K562 (cell line): ENCODE measurements around the gene GLIS1. TPM values are rescaled to one million over a fixed set of nuclear protein-coding genes. Genes with fewer than 3 reads are reported as not detected.

ENCODE experiments used
- CBFB ChIP-seq: sonication (generic); formaldehyde crosslinking; IDR thresholded peaks from 2 replicates; pipeline ENCODE4 v1.4.0; 2020; ENCODE audit warnings: mild to moderate bottlenecking, missing genetic modification reagents
- CBX2 ChIP-seq: fragments of 200-600 bp; sonication (generic); IDR thresholded peaks from one replicate; pipeline ENCODE4 v1.6.1; 2012; ENCODE audit warnings: mild to moderate bottlenecking, low read length, inconsistent platforms; ENCODE audit not compliant: insufficient read depth, poor library complexity, severe bottlenecking
- ESRRA ChIP-seq: fragments of 450-650 bp; IDR thresholded peaks from 2 replicates; pipeline ENCODE4 v1.6.1; 2014; ENCODE audit warnings: low read depth, mild to moderate bottlenecking, moderate library complexity, borderline replicate concordance
- GABPA ChIP-seq: fragments of 200-800 bp; sonication (Bioruptor generic); conservative IDR thresholded peaks from 2 replicates; pipeline ENCODE4 v1.6.1; 2016; ENCODE audit warnings: low read depth, missing genetic modification characterization, missing compliant biosample characterization
- HEY1 ChIP-seq: fragments of 250-450 bp; sonication (Bioruptor Pico); IDR thresholded peaks from 2 replicates; pipeline ENCODE4 v1.5.0; 2020; ENCODE audit warnings: mild to moderate bottlenecking, moderate library complexity, borderline replicate concordance
- HNRNPL ChIP-seq: fragments of 200-400 bp; formaldehyde crosslinking; IDR thresholded peaks from 2 replicates; pipeline ENCODE4 v1.6.1; 2017; ENCODE audit warnings: low read depth, mild to moderate bottlenecking, low read length
- NCOA4 ChIP-seq: fragments of 450-650 bp; IDR thresholded peaks from 2 replicates; pipeline ENCODE4 v1.6.1; 2018; ENCODE audit warnings: mild to moderate bottlenecking; ENCODE audit not compliant: partially characterized antibody
- NELFE ChIP-seq: IDR thresholded peaks from 2 replicates; pipeline ENCODE4 v1.6.1; 2011; ENCODE audit warnings: mild to moderate bottlenecking; ENCODE audit not compliant: insufficient read depth, insufficient read length
- NFXL1 ChIP-seq: fragments of 450-650 bp; formaldehyde crosslinking; IDR thresholded peaks from 2 replicates; pipeline ENCODE4 v1.4.0; 2021; ENCODE audit warnings: mild to moderate bottlenecking
- PHF8 ChIP-seq: fragments of 200-600 bp; sonication (generic); IDR thresholded peaks from 2 replicates; pipeline ENCODE4 v1.6.1; 2012; ENCODE audit warnings: mixed run types, mild to moderate bottlenecking, inconsistent platforms, low read length, moderate library complexity, borderline replicate concordance
- U2AF2 ChIP-seq: fragments of 200-400 bp; formaldehyde crosslinking; optimal IDR thresholded peaks from 2 replicates; pipeline ENCODE3; 2017; ENCODE audit warnings: low read depth, mild to moderate bottlenecking, low read length
- polyA plus RNA-seq, 8 experiments: library from polyadenylated mRNA; depleted of rRNA in 4 of 8; stranded (reverse) in 5 of 8; unstranded in 3 of 8; fragments of >200 nt; fragmentation: Nextera tagmentation in 2 of 8; fragmentation: Illumina TruSeq in 1 of 8; extraction: Ambion mirVana in 2 of 8; extraction: Trizol in 1 of 8; gene quantifications; 2 replicates each; pipeline versions ENCODE4 v1.2.1 to v1.2.3, GENCODE V29; 2011 to 2014; ENCODE audit warnings: inconsistent platforms in 1 of 8, missing spikeins in 1 of 8
- total RNA-seq, 7 experiments: library from RNA; depleted of rRNA in 6 of 7; stranded (reverse); fragments of >200 nt in 6 of 7; fragmentation: Illumina TruSeq in 2 of 7; extraction: Trizol in 2 of 7; gene quantifications; 2 replicates each; pipeline versions ENCODE4 v1.2.1 to v1.2.3, GENCODE V29; 2011 to 2021; ENCODE audit warnings: low replicate concordance in 1 of 7
- TF ChIP-seq, protein P1 (sequence below): fragments of 200-600 bp; sonication (generic); IDR thresholded peaks from one replicate; pipeline ENCODE4 v1.6.1; 2012; ENCODE audit warnings: mild to moderate bottlenecking, low read depth, low read length, inconsistent platforms
- TF ChIP-seq, protein P2 (sequence below): sonication (generic); formaldehyde crosslinking; IDR thresholded peaks from 2 replicates; pipeline ENCODE4 v1.8.1; 2023; ENCODE audit warnings: missing genetic modification reagents, mild to moderate bottlenecking, borderline replicate concordance

Gene GLIS1
- total and polyA plus RNA-seq, 9 of the 15 experiments (the other 6 are each of a cell fraction or from before 2014, with no cell fraction given), result not detected

DNA sequence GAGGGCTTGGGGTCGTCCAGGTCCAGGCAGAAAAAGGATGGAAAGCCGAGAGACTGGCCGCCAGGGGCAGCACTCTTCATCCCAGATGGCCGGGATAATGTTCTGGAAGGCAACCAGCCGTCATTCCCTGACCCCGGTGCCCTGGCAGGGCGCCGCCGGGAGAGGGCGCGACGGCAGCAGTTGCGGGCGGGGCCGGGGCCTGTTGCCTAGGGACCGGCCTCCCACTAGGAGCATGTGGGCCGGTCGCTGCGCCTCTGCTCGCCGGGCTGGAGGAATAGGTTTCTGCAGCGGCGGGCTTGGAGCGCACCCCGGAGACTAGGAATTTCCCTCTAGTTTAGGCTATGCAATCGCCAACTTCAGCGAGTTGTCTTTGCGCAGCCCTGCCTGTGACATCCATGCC lies 268.8 kb downstream of the GLIS1 start (continued):
- TF ChIP-seq, protein P1, sequence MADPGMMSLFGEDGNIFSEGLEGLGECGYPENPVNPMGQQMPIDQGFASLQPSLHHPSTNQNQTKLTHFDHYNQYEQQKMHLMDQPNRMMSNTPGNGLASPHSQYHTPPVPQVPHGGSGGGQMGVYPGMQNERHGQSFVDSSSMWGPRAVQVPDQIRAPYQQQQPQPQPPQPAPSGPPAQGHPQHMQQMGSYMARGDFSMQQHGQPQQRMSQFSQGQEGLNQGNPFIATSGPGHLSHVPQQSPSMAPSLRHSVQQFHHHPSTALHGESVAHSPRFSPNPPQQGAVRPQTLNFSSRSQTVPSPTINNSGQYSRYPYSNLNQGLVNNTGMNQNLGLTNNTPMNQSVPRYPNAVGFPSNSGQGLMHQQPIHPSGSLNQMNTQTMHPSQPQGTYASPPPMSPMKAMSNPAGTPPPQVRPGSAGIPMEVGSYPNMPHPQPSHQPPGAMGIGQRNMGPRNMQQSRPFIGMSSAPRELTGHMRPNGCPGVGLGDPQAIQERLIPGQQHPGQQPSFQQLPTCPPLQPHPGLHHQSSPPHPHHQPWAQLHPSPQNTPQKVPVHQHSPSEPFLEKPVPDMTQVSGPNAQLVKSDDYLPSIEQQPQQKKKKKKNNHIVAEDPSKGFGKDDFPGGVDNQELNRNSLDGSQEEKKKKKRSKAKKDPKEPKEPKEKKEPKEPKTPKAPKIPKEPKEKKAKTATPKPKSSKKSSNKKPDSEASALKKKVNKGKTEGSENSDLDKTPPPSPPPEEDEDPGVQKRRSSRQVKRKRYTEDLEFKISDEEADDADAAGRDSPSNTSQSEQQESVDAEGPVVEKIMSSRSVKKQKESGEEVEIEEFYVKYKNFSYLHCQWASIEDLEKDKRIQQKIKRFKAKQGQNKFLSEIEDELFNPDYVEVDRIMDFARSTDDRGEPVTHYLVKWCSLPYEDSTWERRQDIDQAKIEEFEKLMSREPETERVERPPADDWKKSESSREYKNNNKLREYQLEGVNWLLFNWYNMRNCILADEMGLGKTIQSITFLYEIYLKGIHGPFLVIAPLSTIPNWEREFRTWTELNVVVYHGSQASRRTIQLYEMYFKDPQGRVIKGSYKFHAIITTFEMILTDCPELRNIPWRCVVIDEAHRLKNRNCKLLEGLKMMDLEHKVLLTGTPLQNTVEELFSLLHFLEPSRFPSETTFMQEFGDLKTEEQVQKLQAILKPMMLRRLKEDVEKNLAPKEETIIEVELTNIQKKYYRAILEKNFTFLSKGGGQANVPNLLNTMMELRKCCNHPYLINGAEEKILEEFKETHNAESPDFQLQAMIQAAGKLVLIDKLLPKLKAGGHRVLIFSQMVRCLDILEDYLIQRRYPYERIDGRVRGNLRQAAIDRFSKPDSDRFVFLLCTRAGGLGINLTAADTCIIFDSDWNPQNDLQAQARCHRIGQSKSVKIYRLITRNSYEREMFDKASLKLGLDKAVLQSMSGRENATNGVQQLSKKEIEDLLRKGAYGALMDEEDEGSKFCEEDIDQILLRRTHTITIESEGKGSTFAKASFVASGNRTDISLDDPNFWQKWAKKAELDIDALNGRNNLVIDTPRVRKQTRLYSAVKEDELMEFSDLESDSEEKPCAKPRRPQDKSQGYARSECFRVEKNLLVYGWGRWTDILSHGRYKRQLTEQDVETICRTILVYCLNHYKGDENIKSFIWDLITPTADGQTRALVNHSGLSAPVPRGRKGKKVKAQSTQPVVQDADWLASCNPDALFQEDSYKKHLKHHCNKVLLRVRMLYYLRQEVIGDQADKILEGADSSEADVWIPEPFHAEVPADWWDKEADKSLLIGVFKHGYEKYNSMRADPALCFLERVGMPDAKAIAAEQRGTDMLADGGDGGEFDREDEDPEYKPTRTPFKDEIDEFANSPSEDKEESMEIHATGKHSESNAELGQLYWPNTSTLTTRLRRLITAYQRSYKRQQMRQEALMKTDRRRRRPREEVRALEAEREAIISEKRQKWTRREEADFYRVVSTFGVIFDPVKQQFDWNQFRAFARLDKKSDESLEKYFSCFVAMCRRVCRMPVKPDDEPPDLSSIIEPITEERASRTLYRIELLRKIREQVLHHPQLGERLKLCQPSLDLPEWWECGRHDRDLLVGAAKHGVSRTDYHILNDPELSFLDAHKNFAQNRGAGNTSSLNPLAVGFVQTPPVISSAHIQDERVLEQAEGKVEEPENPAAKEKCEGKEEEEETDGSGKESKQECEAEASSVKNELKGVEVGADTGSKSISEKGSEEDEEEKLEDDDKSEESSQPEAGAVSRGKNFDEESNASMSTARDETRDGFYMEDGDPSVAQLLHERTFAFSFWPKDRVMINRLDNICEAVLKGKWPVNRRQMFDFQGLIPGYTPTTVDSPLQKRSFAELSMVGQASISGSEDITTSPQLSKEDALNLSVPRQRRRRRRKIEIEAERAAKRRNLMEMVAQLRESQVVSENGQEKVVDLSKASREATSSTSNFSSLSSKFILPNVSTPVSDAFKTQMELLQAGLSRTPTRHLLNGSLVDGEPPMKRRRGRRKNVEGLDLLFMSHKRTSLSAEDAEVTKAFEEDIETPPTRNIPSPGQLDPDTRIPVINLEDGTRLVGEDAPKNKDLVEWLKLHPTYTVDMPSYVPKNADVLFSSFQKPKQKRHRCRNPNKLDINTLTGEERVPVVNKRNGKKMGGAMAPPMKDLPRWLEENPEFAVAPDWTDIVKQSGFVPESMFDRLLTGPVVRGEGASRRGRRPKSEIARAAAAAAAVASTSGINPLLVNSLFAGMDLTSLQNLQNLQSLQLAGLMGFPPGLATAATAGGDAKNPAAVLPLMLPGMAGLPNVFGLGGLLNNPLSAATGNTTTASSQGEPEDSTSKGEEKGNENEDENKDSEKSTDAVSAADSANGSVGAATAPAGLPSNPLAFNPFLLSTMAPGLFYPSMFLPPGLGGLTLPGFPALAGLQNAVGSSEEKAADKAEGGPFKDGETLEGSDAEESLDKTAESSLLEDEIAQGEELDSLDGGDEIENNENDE, result no peak
- no peak for TF ChIP-seq NFXL1 (CRISPR knock-in tag)
- no peak for TF ChIP-seq NELFE
- no peak for TF ChIP-seq PHF8
- TF ChIP-seq CBX2, result no peak
- no peak for TF ChIP-seq GABPA
- TF ChIP-seq, protein P2, sequence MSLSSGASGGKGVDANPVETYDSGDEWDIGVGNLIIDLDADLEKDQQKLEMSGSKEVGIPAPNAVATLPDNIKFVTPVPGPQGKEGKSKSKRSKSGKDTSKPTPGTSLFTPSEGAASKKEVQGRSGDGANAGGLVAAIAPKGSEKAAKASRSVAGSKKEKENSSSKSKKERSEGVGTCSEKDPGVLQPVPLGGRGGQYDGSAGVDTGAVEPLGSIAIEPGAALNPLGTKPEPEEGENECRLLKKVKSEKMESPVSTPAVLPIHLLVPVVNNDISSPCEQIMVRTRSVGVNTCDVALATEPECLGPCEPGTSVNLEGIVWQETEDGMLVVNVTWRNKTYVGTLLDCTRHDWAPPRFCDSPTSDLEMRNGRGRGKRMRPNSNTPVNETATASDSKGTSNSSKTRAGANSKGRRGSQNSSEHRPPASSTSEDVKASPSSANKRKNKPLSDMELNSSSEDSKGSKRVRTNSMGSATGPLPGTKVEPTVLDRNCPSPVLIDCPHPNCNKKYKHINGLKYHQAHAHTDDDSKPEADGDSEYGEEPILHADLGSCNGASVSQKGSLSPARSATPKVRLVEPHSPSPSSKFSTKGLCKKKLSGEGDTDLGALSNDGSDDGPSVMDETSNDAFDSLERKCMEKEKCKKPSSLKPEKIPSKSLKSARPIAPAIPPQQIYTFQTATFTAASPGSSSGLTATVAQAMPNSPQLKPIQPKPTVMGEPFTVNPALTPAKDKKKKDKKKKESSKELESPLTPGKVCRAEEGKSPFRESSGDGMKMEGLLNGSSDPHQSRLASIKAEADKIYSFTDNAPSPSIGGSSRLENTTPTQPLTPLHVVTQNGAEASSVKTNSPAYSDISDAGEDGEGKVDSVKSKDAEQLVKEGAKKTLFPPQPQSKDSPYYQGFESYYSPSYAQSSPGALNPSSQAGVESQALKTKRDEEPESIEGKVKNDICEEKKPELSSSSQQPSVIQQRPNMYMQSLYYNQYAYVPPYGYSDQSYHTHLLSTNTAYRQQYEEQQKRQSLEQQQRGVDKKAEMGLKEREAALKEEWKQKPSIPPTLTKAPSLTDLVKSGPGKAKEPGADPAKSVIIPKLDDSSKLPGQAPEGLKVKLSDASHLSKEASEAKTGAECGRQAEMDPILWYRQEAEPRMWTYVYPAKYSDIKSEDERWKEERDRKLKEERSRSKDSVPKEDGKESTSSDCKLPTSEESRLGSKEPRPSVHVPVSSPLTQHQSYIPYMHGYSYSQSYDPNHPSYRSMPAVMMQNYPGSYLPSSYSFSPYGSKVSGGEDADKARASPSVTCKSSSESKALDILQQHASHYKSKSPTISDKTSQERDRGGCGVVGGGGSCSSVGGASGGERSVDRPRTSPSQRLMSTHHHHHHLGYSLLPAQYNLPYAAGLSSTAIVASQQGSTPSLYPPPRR, result no peak
- peak; percentile 44; the same call in 1 of the 2 replicates for TF ChIP-seq ESRRA
- TF ChIP-seq HEY1 (CRISPR knock-in tag), result no peak
- no peak for TF ChIP-seq HNRNPL
- TF ChIP-seq CBFB (CRISPR knock-in tag), result no peak
- TF ChIP-seq U2AF2, result no peak
- no peak for TF ChIP-seq NCOA4
